Measurements from ENCODE around the gene IL13.
"Not testable (repeated sequence)": the region's sequence is repeated elsewhere in the genome, so short reads cannot be mapped to it uniquely, and the experiment has no call there.

The IL13 gene

DNA sequence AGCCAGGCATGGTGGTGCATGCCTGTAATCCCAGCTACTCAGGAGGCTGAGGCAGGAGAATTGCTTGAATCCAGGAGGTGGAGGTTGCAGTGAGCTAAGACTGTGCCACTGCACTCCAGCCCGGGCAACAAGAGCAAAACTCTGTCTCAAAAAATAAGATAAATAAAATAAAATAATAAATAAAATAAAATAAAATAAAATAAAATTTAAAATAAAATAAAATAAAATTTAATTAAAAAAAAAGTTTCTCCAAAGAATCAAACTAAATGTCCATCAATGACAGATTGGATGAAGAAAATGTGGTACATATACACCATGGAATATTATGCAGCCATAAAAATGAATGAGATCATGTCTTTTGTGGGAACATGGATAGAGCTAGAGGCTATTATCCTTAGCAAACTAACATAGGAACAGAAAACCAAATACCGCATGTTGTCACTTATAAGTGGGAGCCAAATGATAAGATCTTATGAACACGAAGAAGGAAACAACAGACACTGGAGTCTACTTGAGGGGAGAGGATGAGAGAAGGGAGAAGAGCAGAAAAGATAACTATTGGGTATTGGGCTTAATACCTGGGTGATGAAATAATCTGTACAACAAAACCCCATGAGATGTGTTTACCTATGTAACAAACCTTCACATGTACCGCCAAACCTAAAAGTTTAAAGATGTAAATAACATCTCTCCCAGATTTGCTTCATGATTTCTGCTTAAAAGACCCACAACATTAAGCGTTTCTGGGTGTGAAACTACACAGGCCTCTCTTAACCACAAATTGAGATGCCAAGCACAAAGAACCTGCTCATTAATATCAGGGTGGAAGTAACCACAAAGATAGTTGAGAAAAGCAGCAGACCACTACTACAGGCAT is 34.0 kb downstream of the IL13 start:
- not testable (repeated sequence) for DNase-seq

DNA sequence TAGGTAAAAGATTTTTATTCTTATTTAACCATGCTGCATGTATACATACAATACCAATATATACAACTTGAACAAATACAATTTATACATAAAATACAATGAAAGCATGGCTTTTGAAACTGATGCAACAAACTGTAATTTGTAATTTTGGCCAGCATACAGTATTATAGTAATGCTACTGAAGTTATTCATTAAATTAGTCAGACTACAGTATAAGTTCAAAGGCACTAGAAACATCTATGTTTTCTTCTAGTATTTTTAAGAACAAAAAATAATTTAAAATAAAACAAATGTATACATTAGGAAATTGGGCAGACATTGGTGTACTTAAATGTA is 34.6 kb downstream of the IL13 start:
- no peak for DNase-seq

DNA sequence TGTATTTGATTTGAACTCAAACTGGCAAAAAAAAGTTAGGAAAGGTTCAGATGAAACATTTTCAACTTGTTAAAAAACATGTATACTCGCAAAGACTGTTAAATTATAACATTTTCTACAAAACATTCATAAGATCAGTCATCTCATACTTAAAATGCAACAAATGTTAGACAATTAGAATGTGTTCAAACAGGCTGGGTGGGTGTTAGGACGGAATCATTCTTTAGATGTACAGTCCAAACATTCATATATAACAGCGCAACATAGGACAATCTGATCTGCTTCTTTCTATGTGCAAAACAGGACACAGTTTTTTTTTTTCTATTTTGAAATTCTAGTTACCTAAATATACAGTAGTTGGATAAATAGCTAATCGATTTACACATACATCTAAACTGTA is 38.0 kb downstream of the IL13 start:
- no peak for DNase-seq

DNA sequence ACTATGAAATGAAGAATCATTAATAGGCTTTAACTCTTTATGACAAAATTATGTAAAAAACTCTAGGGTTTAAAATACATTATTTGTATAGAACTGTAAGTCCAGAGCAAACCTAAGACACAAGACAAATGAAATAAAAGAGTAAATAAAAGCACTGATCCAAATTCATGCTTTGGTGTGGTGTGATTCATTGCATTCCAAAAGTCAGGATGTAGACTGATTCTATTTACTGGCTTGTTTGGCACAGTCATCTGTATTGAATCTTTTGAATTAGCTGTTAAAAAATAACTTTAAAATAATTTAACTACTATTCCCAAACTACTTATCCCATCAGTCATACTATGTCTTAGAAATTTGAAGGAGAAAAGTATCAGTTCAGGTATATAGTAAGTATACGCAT is 46.9 kb downstream of the IL13 start:
- no peak for DNase-seq

DNA sequence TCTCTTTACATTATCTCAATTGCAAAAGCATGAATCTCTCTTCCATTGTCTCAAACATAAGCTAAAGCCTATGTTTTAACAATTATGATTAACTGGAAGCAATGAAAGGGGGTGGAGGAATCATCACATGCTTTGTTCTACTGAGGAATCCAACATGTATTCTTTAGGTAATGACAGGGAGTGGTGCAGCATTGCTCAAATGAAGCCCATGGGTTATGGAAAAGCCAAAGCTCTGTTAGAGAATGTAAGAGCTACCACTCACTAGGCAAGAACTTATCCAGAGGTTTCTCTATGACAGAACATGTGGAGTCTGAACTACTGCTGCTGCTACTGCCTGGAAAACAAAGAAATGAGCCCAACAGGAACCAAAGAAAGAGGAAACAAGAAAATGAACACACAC is 50.7 kb downstream of the IL13 start:
- no peak for DNase-seq

Data from NCI-H774 (cell line).